Prostate gland (tissue), 2 donors: ENCODE measurements around the gene NLRC5.

ENCODE experiments used
- POLR2A ChIP-seq: fragments of 450-650 bp; IDR thresholded peaks from one replicate; pipeline ENCODE4 v1.6.1; 2016; ENCODE audit warnings: antibody characterized with exemption, mild to moderate bottlenecking
- TF ChIP-seq, protein P1 (sequence below), 4 experiments: fragments of 200-600 bp in 2 of 4; fragments of 450-650 bp in 2 of 4; sonication (generic) in 2 of 4; IDR thresholded peaks; 1 replicate in 3 of 4; 2 replicates in 1 of 4; pipeline ENCODE4 v1.5.1; 2016 to 2019; ENCODE audit warnings: antibody characterized with exemption in 4 of 4, mild to moderate bottlenecking in 2 of 4, moderate library complexity in 2 of 4

DNA sequence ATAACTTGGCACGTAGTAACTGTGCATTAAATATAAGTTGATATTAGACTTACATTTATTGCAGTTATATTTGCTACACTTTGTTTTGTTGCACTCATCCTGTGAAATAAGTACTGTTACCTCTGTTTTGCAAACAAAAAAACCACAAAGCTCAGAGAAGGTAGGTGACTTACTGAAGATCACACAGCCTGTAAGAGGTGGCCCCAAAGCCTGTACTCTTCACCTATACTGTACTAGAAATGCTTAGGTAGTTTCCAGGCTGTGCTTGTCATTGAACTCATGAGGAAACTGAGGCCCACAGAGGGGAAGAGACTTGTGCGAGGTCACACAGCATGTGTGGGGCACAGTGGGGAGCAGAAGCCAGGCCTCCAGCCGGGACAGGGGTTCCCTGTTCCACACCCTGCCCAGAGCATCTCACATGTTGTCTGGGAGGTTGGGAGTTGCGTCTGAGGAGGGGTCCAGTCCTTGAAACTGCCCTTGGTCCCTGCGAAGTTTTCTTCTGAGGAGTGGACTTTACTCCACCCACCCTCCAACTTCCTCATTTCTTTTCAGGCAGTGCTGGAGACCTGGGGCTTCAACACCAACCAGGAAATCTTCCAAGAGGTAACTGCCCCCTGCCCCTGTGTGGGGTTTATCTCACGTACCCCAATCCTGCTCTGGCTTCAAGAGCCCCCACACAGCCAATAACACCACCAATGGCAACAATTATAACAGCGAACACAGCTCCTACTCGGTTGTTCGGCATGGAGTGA lies 14.6 kb upstream of the NLRC5 start:
- TF ChIP-seq, protein P1, sequence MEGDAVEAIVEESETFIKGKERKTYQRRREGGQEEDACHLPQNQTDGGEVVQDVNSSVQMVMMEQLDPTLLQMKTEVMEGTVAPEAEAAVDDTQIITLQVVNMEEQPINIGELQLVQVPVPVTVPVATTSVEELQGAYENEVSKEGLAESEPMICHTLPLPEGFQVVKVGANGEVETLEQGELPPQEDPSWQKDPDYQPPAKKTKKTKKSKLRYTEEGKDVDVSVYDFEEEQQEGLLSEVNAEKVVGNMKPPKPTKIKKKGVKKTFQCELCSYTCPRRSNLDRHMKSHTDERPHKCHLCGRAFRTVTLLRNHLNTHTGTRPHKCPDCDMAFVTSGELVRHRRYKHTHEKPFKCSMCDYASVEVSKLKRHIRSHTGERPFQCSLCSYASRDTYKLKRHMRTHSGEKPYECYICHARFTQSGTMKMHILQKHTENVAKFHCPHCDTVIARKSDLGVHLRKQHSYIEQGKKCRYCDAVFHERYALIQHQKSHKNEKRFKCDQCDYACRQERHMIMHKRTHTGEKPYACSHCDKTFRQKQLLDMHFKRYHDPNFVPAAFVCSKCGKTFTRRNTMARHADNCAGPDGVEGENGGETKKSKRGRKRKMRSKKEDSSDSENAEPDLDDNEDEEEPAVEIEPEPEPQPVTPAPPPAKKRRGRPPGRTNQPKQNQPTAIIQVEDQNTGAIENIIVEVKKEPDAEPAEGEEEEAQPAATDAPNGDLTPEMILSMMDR (IDR thresholded peaks at IDR 0.05): no peak
- no peak for TF ChIP-seq POLR2A
